Mucosa of gallbladder (tissue), 1 donor: ENCODE data around the gene CLEC16A. TPM values are rescaled to one million over a fixed set of nuclear protein-coding genes. Genes with fewer than 3 reads are reported as not detected.

ENCODE experiments used
- DNase-seq: peaks from one replicate; pipeline ENCODE4 v3.0.0-alpha.2; 2020; ENCODE audit warnings: low spot score
- total RNA-seq: library from RNA; stranded (reverse); gene quantifications from one replicate; pipeline ENCODE4 v1.2.1, GENCODE V29; 2021
- donor health status: DM: no; HTN: no; CAD: no.

CLEC16A gene
- total RNA-seq, 1 donor from 2014 or later = 27.6 TPM

- no peak for DNase-seq
Observed at GRCh38 chr16:11121083-11121608, 176.8 kb downstream of the CLEC16A start.

GRCh38 chr16:11121914-11122692 is 177.7 kb downstream of the CLEC16A start:
- DNase-seq = no peak

- no peak for DNase-seq
Observed at GRCh38 chr16:11123666-11124065, 179.3 kb downstream of the CLEC16A start.

DNA sequence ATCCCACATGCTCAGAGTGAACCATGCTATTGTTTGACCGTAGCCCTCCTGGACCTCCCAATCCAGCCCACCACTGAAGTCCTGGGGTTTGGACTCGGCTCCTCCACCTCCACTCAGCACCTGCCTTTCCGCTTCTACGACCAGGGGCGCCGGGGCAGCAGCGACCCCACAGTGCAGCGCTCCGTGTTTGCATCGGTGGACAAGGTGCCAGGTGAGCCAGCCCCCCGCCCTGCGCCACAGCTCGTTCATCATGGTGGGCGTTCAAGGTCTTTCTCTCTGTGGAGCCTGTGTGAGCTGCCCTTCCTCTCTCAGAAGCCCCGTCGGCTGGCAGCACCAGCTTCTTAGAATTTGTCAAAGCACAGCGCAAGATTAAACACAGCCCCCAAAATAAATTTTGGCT is 181.6 kb downstream of the CLEC16A start:
- DNase-seq = no peak

DNA sequence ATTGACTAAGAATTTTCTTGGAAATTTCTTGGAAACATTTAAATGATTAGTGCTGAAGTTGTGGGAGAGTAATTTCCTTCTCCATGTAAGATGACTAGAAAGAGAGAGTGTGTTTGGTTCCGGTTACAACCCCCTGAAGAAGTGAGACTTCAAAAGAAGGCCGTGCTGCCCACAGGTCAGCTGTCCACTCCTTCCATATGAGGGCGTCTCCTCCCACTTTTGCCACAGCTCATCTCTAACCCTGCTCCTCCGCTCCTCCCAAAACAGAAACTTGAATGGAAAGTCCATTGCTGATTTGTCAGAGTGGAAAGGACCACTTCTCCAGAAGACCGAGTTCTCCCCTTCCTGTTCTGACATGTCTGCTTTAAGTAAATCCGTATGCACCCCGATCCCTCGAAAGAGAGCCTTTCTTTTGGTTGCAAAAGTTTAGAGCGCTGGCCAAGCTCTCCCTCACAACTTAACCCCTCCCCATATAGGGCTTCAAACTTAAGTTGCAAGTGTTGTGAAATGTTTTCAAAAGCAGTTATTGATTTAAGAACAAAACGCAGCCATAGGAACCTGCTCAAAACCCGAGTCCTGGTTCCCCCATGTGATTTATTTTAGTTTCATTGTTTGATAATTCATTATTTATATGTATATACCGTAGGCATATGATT is 182.2 kb downstream of the CLEC16A start:
- no peak for DNase-seq

DNA sequence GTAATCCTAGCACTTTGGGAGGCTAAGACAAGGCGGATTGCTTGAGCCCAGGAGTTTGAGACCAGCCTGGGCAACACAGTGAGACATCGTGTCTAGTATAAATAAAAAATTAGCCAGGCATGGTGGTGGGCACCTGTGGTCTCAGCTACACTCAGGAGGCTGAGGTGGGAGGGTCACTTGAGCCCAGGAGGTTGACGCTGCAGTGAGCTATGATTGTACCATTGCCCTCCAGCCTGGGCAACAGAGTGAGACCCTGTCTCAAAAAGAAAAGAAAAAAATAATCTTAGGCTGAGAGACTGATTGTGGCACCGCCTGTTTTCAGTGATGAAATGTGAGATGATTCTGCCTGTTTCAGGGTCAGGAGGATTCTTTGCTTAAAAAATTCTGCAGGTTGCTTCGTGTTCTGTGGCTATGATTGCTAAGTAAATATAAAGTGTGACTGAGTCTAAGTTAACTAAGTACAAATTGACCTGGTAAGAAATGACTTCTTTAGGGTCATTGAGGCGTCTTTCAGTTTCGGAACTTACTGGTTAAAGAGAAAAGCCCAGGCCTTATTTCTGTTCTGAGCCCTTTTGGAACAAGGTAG is 183.3 kb downstream of the CLEC16A start:
- no peak for DNase-seq

GRCh38 chr16:11128211-11129141 is 184.1 kb downstream of the CLEC16A start:
- DNase-seq = no peak

DNA sequence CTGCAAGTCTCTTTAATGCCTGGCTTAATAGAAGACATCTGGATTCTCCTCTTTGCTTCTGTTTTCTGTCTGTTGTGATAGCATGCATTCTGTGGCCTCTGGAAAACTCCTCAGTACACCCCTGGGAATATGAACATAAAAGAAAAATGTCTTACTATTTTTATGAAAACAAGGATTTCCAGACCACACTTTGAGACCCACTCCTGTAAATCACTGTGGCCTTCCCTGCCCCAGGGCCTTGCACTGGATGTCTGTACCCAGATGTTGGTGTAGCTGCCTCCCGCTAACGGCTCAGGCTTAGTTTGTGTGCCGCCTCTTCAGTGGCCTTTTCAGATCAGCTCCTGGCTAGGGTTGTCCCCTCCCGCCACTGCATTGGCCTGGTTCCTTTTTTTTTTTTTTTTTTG is 185.0 kb downstream of the CLEC16A start:
- DNase-seq = no peak

DNA sequence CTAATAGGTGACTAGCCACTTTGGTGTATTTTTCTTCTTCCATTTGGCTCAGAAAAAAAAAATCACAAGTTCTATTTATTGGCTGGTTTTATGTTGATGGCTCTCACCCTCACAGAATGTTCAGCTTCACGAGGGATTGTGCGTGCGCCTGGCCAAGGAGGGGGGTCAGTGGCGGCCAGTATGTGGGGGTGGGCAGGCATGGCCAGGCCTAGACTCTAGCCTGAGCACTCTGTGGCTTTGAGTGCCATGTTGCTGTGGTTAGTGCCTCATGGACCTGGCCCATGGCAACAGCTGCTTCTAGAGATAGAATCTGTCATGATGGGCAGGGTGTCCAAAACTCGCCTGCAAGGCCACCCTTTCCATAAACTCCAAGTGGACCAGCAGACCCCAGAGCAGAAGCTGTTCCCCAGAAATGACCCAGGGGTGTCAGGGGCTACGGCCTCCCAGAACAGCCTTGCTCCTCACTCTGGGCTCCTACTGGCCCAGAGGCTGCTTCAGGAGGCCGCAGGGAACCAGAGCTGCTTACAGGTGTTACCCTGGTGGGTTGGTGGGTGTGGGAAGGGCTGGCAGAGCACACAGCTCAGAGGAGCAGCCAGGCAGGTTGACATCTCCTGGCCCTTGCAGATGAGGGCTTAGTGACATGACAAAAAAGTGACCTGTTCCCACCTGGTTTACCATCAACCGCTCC is 186.8 kb downstream of the CLEC16A start:
- DNase-seq = no peak

- no peak for DNase-seq
Observed at GRCh38 chr16:11131706-11132105, 187.3 kb downstream of the CLEC16A start.

DNA sequence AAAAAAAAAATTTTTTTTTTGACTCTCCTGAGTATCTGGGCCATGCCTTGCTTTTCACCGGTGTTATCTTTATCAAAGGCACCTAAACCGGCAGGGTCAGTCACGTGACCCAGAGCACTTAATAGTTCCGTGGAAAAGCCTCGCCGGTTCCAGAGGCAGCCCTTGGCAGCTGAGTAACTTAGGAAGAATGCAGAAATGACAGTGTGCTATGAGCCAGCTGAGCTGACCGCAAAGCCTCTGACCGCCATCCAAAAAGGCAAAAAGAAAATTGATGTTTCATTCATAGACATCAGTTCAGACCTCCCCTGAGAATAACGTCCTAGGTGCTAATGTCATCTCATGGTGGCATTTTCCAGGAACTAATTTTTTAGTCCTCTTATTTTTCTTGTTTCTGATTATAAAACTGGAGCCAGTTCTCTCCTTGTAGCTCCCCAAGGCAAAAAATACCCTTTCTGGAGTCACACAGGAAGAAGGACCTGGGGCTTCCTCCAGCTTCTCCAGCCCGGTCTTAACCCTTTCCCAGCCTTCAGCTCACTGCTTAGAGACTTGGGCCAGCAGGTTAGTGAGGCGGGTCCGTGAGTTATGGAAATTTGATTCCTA is 189.1 kb downstream of the CLEC16A start:
- peak; percentile 91 for DNase-seq

GRCh38 chr16:11134722-11135463 is 190.5 kb downstream of the CLEC16A start:
- no peak for DNase-seq

- no peak for DNase-seq
Observed at GRCh38 chr16:11135464-11135973, 191.2 kb downstream of the CLEC16A start.

GRCh38 chr16:11136600-11136999 is 192.2 kb downstream of the CLEC16A start:
- no peak for DNase-seq

DNA sequence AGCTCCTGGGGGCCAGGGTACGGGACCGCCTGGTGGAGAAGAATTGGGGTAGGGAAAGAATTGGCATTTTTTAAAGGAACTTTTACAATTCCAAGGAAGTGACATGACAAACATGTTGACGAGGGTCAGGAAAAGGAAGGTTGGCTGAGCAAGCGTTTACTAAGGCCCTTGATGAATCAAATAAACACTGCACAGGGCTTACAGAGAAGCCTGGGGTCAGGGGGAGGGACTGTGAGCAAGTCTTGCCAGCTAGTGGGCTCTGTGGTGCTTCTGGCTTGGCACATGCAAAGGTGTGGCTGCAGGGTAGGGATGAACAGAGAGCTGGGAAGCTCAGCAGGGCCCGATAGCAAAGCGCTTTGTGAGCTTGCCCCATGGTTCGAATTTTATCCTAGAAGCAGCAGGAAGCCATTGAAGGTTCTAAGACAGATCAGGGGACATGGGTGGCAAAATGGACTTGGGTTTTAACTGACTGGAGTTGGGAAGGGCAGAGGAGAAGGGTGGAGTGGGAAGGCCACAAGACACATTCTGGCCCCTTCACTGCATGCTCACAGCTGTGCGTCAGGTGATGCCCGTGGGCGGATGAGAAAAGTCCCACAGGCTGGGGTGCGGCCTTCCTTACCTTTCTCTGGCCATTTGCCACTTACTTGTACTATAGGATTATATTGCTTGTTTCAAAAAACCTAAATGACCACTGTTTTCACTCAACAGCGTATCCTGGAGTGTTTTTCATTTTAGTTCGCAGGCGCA is 193.8 kb downstream of the CLEC16A start:
- DNase-seq = no peak

DNA sequence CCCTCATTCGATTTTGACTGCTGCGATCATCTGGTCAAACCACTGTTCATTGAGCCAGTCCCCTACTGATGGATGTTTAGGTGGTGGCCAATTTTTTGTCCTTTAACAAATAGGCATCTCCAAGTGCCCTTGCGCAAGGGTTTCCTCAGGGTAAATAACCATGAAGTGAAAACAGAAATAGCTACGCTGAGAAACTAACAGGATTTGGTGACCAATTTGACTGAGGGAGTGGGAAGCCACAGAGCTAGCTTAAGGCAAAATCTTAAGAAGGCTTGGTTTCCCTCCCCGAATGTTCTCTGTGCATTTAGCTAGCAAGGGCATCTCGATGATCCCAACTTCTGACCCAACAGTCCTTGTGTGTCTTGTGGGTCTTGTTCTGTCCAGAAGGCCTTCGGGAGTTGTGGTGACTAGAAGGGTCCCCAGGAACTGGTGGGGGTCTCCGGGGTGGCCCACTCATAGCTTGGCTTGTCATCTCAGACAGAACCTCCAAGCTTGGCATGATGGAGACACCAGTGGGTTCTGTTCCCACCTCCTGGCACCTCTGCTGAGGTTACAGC is 194.5 kb downstream of the CLEC16A start:
- DNase-seq = no peak

DNA sequence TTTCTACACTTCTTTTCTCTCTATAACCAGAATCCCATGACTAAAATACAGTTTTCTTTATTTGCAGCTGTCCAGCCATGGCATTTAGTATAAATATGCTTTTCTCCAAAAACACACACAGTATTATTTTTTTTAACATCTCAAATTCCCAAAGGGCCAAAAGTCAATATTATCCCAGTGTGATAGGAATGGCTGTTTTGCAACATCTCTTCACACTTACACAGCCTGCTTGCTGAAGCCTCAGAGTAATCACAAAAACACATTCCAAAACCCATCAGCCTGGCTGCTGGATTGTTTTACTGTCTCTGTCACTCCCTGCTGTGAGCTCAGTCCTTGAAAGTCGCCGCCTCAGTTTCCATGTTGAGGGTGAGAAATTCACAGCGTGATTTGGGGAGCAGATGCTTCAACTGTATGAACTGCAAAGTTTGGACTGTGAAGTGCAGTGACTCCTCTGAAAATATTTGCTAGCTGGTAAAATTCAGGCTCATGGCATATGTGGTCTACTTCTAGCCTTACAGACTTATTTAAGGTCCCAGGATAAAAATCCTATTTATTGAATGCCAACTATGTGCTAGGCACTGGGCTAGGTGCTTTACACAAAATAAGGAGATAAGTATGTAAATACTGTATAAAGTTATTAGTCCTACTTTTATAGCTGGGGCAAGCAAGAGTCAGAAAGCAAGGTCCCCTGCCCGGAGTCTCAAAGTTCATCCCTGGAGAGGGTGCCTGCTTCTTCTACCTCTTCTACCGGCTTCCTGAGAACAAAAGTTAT is 195.1 kb downstream of the CLEC16A start:
- no peak for DNase-seq

DNA sequence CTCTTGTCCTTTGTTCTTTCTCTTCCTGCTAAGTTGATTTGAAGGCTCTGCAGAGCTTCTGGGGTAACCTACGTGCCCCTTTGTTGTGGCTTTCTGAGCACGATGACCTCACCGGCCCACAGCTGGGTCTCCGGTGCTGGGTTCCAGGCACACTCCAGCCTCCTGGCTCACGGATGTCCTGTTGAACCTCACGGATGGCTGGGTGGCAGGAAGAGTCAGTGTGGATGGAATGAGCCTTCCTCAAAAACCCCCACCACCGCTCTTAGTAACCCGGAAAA is 195.7 kb downstream of the CLEC16A start:
- DNase-seq = no peak
